DOHH2 (cell line): ENCODE measurements around the gene DISC1.
A peak's percentile ranks its signal among the peaks of the same experiment; 100 is the strongest.

Experiments
- H3F3A ChIP-seq: fragments of 200-600 bp; sonication (generic), shearing (Covaris generic); 2 replicates; pipeline ENCODE4 v1.6.0; 2016; ENCODE audit warnings: antibody characterized with exemption, mild to moderate bottlenecking; ENCODE audit not compliant: control insufficient read depth, insufficient read depth
- H3K27ac ChIP-seq: fragments of 200-600 bp; sonication (generic); 2 replicates; pipeline ENCODE4 v1.5.1; 2014; ENCODE audit warnings: low read depth, mild to moderate bottlenecking, low read length, moderate library complexity
- H3K27me3 ChIP-seq: fragments of 200-600 bp; sonication (generic); 2 replicates; pipeline ENCODE4 v1.6.1; 2014; ENCODE audit warnings: mild to moderate bottlenecking, low read length, mixed read lengths; ENCODE audit not compliant: control insufficient read depth
- H3K36me3 ChIP-seq: fragments of 200-600 bp; sonication (generic); 2 replicates; pipeline ENCODE4 v1.6.1; 2014; ENCODE audit warnings: mild to moderate bottlenecking, low read length, moderate library complexity, mixed read lengths; ENCODE audit not compliant: control insufficient read depth
- H3K4me1 ChIP-seq: fragments of 200-600 bp; sonication (generic); 2 replicates; pipeline ENCODE4 v1.6.1; 2014; ENCODE audit warnings: mild to moderate bottlenecking, low read length, mixed read lengths; ENCODE audit not compliant: control insufficient read depth
- H3K4me2 ChIP-seq: fragments of 200-600 bp; sonication (generic); 2 replicates; pipeline ENCODE4 v1.6.0; 2014; ENCODE audit warnings: mild to moderate bottlenecking, low read length, moderate library complexity
- H3K4me3 ChIP-seq: fragments of 200-600 bp; sonication (generic); 2 replicates; pipeline ENCODE4 v1.5.1; 2014; ENCODE audit warnings: mild to moderate bottlenecking, low read length, mixed read lengths
- H3K79me2 ChIP-seq: fragments of 200-600 bp; sonication (generic); 2 replicates; pipeline ENCODE4 v1.6.1; 2014; ENCODE audit warnings: mild to moderate bottlenecking, low read length, mixed read lengths; ENCODE audit not compliant: control insufficient read depth
- H3K9me2 ChIP-seq: fragments of 200-600 bp; sonication (generic); replicated peaks from 2 replicates; pipeline ENCODE4 v1.6.1; 2014; ENCODE audit warnings: mild to moderate bottlenecking, low read length, mixed read lengths; ENCODE audit not compliant: control insufficient read depth
- H3K9me3 ChIP-seq: fragments of 200-600 bp; sonication (generic); 2 replicates; pipeline ENCODE4 v1.6.1; 2014; ENCODE audit warnings: antibody characterized with exemption, low read length, mixed read lengths; ENCODE audit not compliant: control insufficient read depth, insufficient read depth
- H4K20me1 ChIP-seq: fragments of 200-600 bp; sonication (generic); 2 replicates; pipeline ENCODE4 v1.6.0; 2014; ENCODE audit warnings: low read depth, mild to moderate bottlenecking, antibody characterized with exemption, low read length, moderate library complexity; ENCODE audit not compliant: control insufficient read depth, insufficient read depth
- CTCF ChIP-seq: fragments of 200-600 bp; sonication (generic); IDR thresholded peaks from one replicate; pipeline ENCODE4 v1.5.1; 2014; ENCODE audit warnings: antibody characterized with exemption, mild to moderate bottlenecking, low read depth, low read length; ENCODE audit not compliant: poor library complexity, severe bottlenecking
- EZH2phosphoT487 ChIP-seq: fragments of 200-600 bp; sonication (generic); IDR thresholded peaks from 2 replicates; pipeline ENCODE4 v1.6.1; 2017; ENCODE audit warnings: borderline replicate concordance, mild to moderate bottlenecking, antibody characterized with exemption, low read length, moderate library complexity, mixed read lengths

The DISC1 gene

GRCh38 chr1:231612393-231613089, 14.0 kb upstream of the DISC1 start:
- Histone ChIP-seq H3K9me3 (peaks cover 10% of the 10 kb centered on the region; the same call in 1 of the 2 replicates), H3K4me3 (peak overlapping the region; percentile 43), H3K27me3 (peaks cover 50% of the 10 kb centered on the region), H3F3A (no peaks in the 10 kb centered on the region), H3K36me3 (no peaks in the 10 kb centered on the region), H3K9me2 (no peaks in the 10 kb centered on the region), H3K4me2 (peak overlapping the region; percentile 63), H3K4me1 (peaks cover 22% of the 10 kb centered on the region), H3K79me2 (no peaks in the 10 kb centered on the region), H4K20me1 (peaks cover 3% of the 10 kb centered on the region; the same call in 1 of the 2 replicates), H3K27ac (no peak overlapping the region)
- TF ChIP-seq EZH2phosphoT487 (no peak), CTCF (no peak)

- Histone ChIP-seq H3K36me3 (no peaks in the 10 kb centered on the region), H3F3A (no peaks in the 10 kb centered on the region), H3K4me2 (peak overlapping the region; percentile 63), H3K9me2 (no peaks in the 10 kb centered on the region), H4K20me1 (peaks cover 3% of the 10 kb centered on the region; the same call in 1 of the 2 replicates), H3K4me1 (peaks cover 22% of the 10 kb centered on the region), H3K9me3 (peaks cover 10% of the 10 kb centered on the region; the same call in 1 of the 2 replicates), H3K27me3 (peaks cover 57% of the 10 kb centered on the region), H3K27ac (no peak overlapping the region), H3K79me2 (no peaks in the 10 kb centered on the region), H3K4me3 (peak overlapping the region; percentile 43)
- TF ChIP-seq CTCF (no peak), EZH2phosphoT487 (no peak)
Measured at GRCh38 chr1:231613419-231614349, 12.9 kb upstream of the DISC1 start.

GRCh38 chr1:231616667-231617066, 9.9 kb upstream of the DISC1 start:
- Histone ChIP-seq H3K27ac (no peak overlapping the region), H4K20me1 (peaks cover 3% of the 10 kb centered on the region; the same call in 1 of the 2 replicates), H3K9me3 (peaks cover 10% of the 10 kb centered on the region; the same call in 1 of the 2 replicates), H3K9me2 (no peaks in the 10 kb centered on the region), H3F3A (no peaks in the 10 kb centered on the region), H3K36me3 (no peaks in the 10 kb centered on the region), H3K27me3 (peaks cover 54% of the 10 kb centered on the region), H3K4me2 (no peak overlapping the region), H3K4me3 (no peak overlapping the region), H3K4me1 (peaks cover 22% of the 10 kb centered on the region), H3K79me2 (no peaks in the 10 kb centered on the region)
- TF ChIP-seq CTCF: no peak
- TF ChIP-seq EZH2phosphoT487: no peak
